Measurements from ENCODE around the gene SNX9. TPM values are rescaled to one million over a fixed set of nuclear protein-coding genes. Genes with fewer than 3 reads are reported as not detected.

SNX9 gene
- total and polyA plus RNA-seq, 10 of the 15 experiments (the other 5 are each of a cell fraction or from before 2014, with no cell fraction given): 0.03 to 2.0 (median 0.37) TPM

DNA sequence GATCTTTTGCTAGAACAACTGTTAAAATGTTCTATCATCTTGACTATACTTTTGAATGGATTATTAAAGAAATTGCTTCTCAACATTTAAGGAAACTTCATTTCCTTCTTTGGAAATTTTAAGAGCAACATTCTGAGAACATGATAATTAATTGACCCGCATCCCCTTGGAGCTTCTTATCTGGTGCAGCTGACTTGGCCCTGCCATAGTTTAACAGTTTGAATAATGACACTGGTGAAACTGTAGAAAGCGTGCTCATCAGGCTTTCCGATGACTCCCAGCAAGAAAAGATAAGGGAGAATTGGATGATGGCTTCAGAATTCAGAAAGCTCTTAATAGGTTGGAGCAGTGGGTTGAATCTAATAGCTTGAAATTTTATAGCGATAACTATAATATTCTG, 38.1 kb downstream of the SNX9 start (continued):
- TF ChIP-seq, protein P1, sequence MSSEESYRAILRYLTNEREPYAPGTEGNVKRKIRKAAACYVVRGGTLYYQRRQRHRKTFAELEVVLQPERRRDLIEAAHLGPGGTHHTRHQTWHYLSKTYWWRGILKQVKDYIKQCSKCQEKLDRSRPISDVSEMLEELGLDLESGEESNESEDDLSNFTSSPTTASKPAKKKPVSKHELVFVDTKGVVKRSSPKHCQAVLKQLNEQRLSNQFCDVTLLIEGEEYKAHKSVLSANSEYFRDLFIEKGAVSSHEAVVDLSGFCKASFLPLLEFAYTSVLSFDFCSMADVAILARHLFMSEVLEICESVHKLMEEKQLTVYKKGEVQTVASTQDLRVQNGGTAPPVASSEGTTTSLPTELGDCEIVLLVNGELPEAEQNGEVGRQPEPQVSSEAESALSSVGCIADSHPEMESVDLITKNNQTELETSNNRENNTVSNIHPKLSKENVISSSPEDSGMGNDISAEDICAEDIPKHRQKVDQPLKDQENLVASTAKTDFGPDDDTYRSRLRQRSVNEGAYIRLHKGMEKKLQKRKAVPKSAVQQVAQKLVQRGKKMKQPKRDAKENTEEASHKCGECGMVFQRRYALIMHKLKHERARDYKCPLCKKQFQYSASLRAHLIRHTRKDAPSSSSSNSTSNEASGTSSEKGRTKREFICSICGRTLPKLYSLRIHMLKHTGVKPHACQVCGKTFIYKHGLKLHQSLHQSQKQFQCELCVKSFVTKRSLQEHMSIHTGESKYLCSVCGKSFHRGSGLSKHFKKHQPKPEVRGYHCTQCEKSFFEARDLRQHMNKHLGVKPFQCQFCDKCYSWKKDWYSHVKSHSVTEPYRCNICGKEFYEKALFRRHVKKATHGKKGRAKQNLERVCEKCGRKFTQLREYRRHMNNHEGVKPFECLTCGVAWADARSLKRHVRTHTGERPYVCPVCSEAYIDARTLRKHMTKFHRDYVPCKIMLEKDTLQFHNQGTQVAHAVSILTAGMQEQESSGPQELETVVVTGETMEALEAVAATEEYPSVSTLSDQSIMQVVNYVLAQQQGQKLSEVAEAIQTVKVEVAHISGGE (CRISPR knock-in tag; IDR thresholded peaks at IDR 0.05): no peak

DNA sequence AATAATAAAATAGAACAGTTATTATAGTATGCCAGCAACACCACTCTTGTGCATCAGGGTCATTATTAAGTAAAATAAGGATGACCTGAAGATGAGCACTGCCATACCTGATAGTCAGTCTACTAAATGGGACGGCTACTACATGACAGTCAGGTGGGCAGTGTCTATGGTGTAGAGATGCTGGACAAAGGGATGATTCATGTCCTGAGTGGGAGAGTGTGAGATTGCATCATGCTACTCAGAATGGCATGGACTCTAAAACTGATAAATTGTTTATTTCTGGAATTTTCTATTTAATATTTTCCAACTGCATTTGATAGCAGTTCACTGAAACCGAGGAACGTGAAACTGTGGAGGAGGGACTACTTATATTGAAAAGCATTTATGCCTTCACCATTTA, 38.8 kb downstream of the SNX9 start:
- ATAC-seq (no peak), DNase-seq (ENCODE audit: low read depth, low spot score) (no peak), FAIRE-seq (no peak)
- Histone ChIP-seq H3K4me1 (ENCODE audit: control insufficient read depth, insufficient read depth, low read length) (no peaks in the 10 kb centered on the region), H3K27me3 (replicated peaks in 1 of 2; ENCODE audit: control insufficient read depth in 2 of 2, insufficient read depth in 2 of 2, low read length in 1 of 2) (peaks cover 0 to 3% of the 10 kb centered on the region in 2 experiments; a peak in 1 of 4 replicates), H3K4me3 (no peak overlapping the region), H3K4me2 (ENCODE audit: control insufficient read depth, insufficient read depth) (no peak overlapping the region), H3K79me2 (ENCODE audit: control insufficient read depth, insufficient read depth, low read length) (no peaks in the 10 kb centered on the region), H3K27ac (ENCODE audit: control insufficient read depth, insufficient read depth) (no peak overlapping the region), H3K36me3 (ENCODE audit: control insufficient read depth in 2 of 2, insufficient read depth in 2 of 2, low read length in 1 of 2) (no peaks in the 10 kb centered on the region), H2AFZ (ENCODE audit: control insufficient read depth, low read depth, low read length) (no peak overlapping the region), H4K20me1 (ENCODE audit: control insufficient read depth, insufficient read depth) (no peaks in the 10 kb centered on the region), H3K9ac (ENCODE audit: control insufficient read depth, insufficient read depth, low read length) (no peak overlapping the region), H3K9me3 (replicated peaks; ENCODE audit: control insufficient read depth, insufficient read depth, low read length) (no peaks in the 10 kb centered on the region; the same call in 2 of the 3 replicates)
- WGBS (ENCODE audit: insufficient coverage, insufficient replicate concordance, low lambda C conversion rate, missing lambda C conversion rate): 97% methylated on average over 3 of the region's 3 CpGs
- RAD21 ChIA-PET (ENCODE audit: unreplicated experiment): no interaction called here
- TF ChIP-seq ZBTB33 (IDR thresholded peaks at IDR 0.05) (no peak), HDAC6 (IDR thresholded peaks at IDR 0.05; ENCODE audit: unreplicated experiment) (no peak), ZNF217 (IDR thresholded peaks at IDR 0.05) (no peak), CBX3 (IDR thresholded peaks at IDR 0.05; ENCODE audit: borderline replicate concordance, low read depth) (no peak), ATF2 (IDR thresholded peaks at IDR 0.05; ENCODE audit: low read length) (no peak), MYC (IDR thresholded peaks at IDR 0.05; ENCODE audit: insufficient read depth, insufficient read length, insufficient replicate concordance, low read length, severe bottlenecking) (no peak)
- TF ChIP-seq, protein P2, sequence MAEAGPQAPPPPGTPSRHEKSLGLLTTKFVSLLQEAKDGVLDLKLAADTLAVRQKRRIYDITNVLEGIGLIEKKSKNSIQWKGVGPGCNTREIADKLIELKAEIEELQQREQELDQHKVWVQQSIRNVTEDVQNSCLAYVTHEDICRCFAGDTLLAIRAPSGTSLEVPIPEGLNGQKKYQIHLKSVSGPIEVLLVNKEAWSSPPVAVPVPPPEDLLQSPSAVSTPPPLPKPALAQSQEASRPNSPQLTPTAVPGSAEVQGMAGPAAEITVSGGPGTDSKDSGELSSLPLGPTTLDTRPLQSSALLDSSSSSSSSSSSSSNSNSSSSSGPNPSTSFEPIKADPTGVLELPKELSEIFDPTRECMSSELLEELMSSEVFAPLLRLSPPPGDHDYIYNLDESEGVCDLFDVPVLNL (IDR thresholded peaks at IDR 0.05; ENCODE audit: low read depth, low read length): no peak
- no TSS peak for BruUV-seq (replicated peaks)
- in situ Hi-C loops (cut with MboI): no loop called here
- intact Hi-C loops (cut with micrococcal nuclease; ENCODE audit: unreplicated experiment): no loop called here
- POLR2A ChIA-PET: no interaction called here
- SMC1A ChIA-PET (ENCODE audit: uncharacterized antibody, unreplicated experiment): interaction anchor here (1.4 kb wide), 1 partner anchor 11 kb away, joined by 4 read pairs; no protein-coding TSS in a partner anchor
- CTCF ChIA-PET: interaction anchor here (1.8 kb wide), 1 partner anchor 11 kb away, joined by 8 read pairs; no protein-coding TSS in a partner anchor
